ENCODE results near the gene BLOC1S2.

- TF ChIP-seq ZNF274 (IDR thresholded peaks at IDR 0.05; ENCODE audit: low read depth, low read length) (no peak), SUZ12 (IDR thresholded peaks at IDR 0.05; ENCODE audit: extremely low read depth, insufficient read depth, insufficient read length) (no peak)
These were observed 41.2 kb upstream of the BLOC1S2 start for GRCh38 chr10:100327718-100328009.

Measured in NT2/D1 (cell line).